ENCODE measurements around the gene ALKBH2.

DNA sequence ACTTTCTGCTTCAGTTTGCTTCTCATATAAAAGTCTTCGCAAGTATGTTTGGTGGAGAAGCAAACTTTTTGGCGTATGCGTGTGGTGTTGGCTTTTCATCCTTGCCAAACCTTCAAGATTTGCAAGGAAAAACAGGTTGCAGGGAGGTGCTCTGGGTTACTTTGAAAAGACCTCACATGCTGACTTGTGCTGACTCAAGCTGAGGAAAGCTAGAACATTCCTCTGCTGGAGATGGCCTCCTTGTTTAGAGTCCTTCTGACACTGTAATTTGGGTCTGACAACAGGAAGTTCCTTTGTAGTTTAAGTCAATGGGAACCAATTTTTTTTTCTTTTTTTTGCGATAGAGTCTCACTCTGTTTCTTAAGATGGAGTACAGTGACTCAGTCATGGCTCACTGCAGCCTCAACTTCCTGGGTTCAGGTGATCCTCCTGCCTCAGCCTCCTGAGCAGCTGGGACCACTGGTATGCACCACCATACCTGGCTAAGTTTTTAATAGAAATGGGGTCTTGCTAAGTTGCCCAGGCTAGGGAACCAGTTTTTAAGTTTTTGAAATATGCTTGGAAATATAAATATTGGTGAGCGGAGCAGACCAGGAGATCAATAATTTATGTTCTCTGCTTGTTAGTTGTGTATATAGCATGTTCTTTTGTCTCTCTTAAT is 20.5 kb upstream of the ALKBH2 start:
- TF ChIP-seq, protein P1, sequence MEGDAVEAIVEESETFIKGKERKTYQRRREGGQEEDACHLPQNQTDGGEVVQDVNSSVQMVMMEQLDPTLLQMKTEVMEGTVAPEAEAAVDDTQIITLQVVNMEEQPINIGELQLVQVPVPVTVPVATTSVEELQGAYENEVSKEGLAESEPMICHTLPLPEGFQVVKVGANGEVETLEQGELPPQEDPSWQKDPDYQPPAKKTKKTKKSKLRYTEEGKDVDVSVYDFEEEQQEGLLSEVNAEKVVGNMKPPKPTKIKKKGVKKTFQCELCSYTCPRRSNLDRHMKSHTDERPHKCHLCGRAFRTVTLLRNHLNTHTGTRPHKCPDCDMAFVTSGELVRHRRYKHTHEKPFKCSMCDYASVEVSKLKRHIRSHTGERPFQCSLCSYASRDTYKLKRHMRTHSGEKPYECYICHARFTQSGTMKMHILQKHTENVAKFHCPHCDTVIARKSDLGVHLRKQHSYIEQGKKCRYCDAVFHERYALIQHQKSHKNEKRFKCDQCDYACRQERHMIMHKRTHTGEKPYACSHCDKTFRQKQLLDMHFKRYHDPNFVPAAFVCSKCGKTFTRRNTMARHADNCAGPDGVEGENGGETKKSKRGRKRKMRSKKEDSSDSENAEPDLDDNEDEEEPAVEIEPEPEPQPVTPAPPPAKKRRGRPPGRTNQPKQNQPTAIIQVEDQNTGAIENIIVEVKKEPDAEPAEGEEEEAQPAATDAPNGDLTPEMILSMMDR (IDR thresholded peaks at IDR 0.05) = no peak
- TF ChIP-seq POLR2A (IDR thresholded peaks at IDR 0.05) = no peak
